ENCODE results near the gene MEOX2.
A peak's percentile ranks its signal among the peaks of the same experiment; 100 is the strongest.

Gene MEOX2

DNA sequence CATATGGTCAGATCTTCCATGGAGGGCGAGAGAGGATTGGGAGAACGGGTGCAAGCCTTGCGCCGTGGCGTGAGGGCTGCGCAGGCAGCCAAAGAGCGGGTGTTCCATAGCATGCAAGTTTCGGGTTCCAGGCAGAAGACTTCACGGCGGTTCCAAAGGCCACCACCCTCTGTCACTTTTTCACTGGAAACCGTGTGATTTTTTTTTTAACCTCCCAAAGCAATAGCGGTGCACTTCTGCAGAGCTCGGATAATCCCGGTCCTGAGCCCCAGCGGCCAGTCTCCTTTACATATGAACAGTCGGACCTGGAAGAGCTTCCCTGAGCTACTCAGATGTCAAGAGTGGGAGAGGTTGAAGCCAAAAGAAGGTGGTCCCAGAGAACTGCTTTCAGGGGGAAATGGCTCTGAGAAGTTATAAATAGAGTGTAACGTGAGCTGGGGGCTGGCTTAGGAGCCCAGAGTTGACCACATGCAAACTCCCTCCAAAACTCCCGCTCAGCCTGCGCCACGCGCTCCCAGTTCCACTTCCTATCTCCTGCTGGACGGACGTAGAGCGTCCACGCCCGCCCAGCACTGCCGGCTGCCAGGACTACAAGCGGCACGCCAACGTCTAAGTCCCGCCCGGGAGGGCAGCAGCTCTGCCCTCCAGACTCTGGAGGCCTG is at the start of gene MEOX2:
Gene MEOX2, minus strand, starts transcription at position 389 of the 662 bp plus-strand sequence. Its CDS starts 281 bp downstream, at position 108.
- TF ChIP-seq, protein P1, sequence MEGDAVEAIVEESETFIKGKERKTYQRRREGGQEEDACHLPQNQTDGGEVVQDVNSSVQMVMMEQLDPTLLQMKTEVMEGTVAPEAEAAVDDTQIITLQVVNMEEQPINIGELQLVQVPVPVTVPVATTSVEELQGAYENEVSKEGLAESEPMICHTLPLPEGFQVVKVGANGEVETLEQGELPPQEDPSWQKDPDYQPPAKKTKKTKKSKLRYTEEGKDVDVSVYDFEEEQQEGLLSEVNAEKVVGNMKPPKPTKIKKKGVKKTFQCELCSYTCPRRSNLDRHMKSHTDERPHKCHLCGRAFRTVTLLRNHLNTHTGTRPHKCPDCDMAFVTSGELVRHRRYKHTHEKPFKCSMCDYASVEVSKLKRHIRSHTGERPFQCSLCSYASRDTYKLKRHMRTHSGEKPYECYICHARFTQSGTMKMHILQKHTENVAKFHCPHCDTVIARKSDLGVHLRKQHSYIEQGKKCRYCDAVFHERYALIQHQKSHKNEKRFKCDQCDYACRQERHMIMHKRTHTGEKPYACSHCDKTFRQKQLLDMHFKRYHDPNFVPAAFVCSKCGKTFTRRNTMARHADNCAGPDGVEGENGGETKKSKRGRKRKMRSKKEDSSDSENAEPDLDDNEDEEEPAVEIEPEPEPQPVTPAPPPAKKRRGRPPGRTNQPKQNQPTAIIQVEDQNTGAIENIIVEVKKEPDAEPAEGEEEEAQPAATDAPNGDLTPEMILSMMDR (IDR thresholded peaks at IDR 0.05) = no peak

DNA sequence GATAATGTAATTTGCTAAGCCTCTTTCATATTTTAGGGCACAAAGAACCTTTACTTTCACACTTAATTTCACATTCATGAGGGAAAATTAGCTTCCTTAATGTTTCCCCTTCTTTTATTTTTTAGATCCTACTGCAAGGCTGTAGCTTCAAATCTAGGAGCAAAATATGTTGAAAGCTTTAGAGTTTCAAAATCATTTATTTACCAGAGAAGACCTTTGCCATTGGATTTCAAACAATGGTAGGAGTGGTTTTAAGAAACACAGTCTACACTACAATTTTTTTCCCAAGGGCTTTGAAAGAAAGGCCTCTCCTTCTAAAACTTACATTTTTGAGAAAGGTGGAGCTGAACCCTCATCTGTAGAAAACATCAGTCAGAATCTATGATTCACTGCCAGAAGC is 43.3 kb upstream of the MEOX2 start:
- TF ChIP-seq, protein P1 (IDR thresholded peaks at IDR 0.05) = no peak

DNA sequence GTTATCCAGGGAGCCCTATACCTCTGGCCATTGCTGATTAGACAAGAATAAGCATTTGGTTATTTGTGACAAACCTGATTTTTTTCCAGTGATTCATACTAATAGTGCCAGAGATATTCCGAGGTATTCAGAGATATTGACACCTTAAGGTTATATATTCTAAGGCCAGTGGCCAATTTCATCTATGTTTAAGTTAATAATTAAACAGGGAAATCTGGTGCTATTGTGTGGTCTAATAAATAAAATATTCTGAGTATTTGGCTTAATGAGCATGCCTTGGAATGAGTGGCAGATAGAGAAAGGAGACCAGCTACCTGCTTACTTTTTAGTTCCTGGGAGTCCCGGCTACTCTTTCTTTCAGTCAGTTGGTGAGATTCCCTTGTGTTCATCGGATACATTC is 38.6 kb upstream of the MEOX2 start:
- TF ChIP-seq, protein P1 (IDR thresholded peaks at IDR 0.05) = no peak

DNA sequence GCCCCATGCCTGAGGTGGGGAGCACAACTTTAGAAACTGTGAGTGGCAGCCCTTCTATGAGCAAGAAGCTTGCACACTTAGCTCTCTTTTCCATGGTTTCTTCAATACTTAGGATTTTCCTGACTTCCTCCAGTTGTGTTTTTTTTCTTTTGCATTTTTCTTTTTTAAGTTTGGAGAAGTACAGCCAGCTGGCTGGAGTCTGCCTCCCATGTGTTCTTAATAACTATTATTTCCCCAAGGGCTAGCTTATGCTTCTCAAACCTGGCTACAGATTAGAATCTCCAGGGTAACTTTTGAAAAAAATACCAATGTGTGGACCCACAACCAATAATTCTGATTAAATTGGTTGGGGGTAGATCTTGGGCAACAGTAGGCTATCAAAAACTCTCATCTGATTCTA is 37.4 kb upstream of the MEOX2 start:
- TF ChIP-seq, protein P1 (IDR thresholded peaks at IDR 0.05) = no peak

DNA sequence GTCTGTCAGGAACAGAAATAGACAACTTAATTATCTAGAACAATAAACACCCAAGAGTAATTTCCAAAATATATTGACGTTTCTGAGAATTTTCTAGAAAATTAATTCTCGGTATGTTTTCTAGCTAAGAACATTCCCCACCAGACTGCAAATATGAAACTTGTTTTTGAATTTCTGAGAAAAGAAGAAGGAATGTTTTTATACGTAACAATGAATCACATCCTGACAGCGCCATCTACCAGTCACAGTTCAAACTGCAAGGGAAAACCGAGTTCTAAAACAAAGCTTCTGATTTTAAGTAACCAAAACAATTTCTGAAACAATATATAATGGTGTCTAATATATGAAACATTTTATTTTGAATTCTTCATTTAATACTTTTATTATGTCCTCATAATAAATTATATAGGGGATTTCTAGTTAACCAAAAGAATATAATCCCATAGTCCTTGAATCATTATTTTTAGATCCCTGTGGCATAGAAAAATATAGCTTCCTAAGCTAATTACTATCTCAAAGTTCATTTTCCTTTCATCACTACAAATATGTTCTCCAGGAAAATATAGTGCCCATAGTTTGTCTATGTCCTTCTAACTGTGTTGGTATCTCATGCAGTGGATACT is 34.5 kb upstream of the MEOX2 start:
- TF ChIP-seq, protein P1 (IDR thresholded peaks at IDR 0.05) = peak; percentile 88

DNA sequence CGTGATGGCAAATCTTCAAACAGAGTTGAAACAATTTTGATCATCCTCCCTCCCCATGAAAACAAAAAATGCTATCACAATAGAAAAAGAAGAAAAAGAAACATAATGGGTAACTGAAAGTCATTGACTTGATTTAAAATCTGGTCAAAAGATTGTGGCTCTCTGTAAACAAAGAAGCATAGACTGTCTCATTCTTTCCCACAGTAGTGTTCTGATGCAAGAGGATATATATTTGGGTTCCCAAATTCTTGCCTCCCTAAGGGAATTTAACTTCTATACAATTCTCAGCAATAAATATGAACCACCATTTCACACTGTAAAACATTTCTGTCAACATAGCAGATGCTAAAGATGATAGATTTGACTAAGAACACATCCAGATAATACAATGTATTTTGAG is 32.8 kb upstream of the MEOX2 start:
- TF ChIP-seq, protein P1 (IDR thresholded peaks at IDR 0.05) = no peak

DNA sequence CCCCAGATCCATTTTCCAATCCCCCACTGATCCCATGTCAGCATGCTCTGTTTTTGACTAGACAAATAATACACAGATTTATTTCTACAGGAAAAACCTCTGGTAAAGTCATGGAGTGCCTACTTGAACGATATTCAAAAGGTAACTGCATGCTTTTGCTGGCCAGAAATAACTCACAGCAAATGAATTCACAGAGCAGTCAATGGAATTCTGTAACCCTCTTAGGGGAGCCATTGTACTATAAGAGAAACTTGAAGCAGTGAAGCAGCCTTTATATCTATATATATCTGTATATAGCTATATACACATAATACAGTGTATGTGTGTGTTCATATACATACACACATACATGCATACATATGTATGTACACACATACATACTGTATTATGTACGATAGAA is 29.0 kb upstream of the MEOX2 start:
- TF ChIP-seq, protein P1 (IDR thresholded peaks at IDR 0.05) = no peak

Measured in LNCAP (cell line).